Lower leg skin (tissue), 3 donors: Measurements from ENCODE around the gene LSMEM2.

ENCODE experiments used
- POLR2A ChIP-seq, 2 donors: fragments of 450-650 bp; IDR thresholded peaks; one replicate each; pipeline ENCODE4 v1.6.1; 2016 to 2017; ENCODE audit warnings: antibody characterized with exemption in 2 of 2, mild to moderate bottlenecking in 1 of 2, moderate library complexity in 1 of 2
- TF ChIP-seq, protein P1 (sequence below), 3 donors: fragments of 450-650 bp; IDR thresholded peaks; one replicate each; pipeline ENCODE4 v1.5.1; 2016; ENCODE audit warnings: antibody characterized with exemption in 3 of 3, mild to moderate bottlenecking in 3 of 3, moderate library complexity in 2 of 3

DNA sequence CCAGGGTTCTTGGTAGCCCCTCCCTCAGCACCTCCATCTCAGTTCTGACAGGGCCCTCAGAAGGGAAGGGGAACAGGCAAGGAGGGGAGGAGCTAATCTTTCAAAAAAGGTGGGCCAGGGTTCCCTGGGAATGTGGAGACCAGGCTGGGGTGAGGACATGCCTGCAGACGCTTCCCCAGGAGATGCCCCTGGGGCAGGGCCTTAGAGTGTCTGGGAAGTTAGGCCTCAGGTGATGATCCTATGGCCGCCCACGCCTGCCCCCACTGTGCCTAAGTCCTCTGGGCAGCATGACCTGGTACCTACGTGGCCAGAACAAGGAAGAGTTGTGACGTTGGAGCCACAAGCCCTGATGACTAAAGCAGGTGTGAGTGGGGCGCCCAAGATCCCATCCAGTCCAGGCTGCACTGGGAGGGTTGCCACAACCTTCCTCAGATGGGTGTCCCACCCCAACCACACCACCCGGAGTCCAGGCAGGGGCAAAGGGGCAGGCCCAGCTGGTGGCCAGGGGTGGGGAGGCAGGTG, 13.9 kb upstream of the LSMEM2 start:
- TF ChIP-seq, protein P1, sequence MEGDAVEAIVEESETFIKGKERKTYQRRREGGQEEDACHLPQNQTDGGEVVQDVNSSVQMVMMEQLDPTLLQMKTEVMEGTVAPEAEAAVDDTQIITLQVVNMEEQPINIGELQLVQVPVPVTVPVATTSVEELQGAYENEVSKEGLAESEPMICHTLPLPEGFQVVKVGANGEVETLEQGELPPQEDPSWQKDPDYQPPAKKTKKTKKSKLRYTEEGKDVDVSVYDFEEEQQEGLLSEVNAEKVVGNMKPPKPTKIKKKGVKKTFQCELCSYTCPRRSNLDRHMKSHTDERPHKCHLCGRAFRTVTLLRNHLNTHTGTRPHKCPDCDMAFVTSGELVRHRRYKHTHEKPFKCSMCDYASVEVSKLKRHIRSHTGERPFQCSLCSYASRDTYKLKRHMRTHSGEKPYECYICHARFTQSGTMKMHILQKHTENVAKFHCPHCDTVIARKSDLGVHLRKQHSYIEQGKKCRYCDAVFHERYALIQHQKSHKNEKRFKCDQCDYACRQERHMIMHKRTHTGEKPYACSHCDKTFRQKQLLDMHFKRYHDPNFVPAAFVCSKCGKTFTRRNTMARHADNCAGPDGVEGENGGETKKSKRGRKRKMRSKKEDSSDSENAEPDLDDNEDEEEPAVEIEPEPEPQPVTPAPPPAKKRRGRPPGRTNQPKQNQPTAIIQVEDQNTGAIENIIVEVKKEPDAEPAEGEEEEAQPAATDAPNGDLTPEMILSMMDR (IDR thresholded peaks at IDR 0.05) = no peak
- no peak for TF ChIP-seq POLR2A (IDR thresholded peaks at IDR 0.05)
